H9 (cell line): ENCODE data around the gene FOXI1. TPM values are rescaled to one million over a fixed set of nuclear protein-coding genes. Genes with fewer than 3 reads are reported as not detected.

Source experiments
- DNase-seq: peaks from one replicate; pipeline ENCODE4 v3.0.0-alpha.2; 2017
- H2AFZ ChIP-seq: one replicate; pipeline ENCODE4 v1.6.1; 2013; ENCODE audit warnings: mild to moderate bottlenecking, low read length, control low read depth, moderate library complexity
- H2AK5ac ChIP-seq: 2 replicates; pipeline ENCODE4 v1.6.1; 2013; ENCODE audit warnings: low read length, control low read depth, mixed read lengths; ENCODE audit not compliant: insufficient read length
- H2BK120ac ChIP-seq: one replicate; pipeline ENCODE4 v1.6.1; 2013; ENCODE audit warnings: low read depth, mild to moderate bottlenecking, low read length, control low read depth, inconsistent platforms; ENCODE audit not compliant: poor library complexity, severe bottlenecking
- H2BK12ac ChIP-seq: 2 replicates; pipeline ENCODE4 v1.6.1; 2013; ENCODE audit warnings: low read length, control low read depth, mixed read lengths, low read depth; ENCODE audit not compliant: insufficient read length
- H2BK15ac ChIP-seq: 2 replicates; pipeline ENCODE4 v1.6.1; 2013; ENCODE audit warnings: low read depth, low read length, control low read depth
- H2BK20ac ChIP-seq: one replicate; pipeline ENCODE4 v1.6.1; 2013; ENCODE audit warnings: low read depth, mild to moderate bottlenecking, low read length, control low read depth, inconsistent platforms; ENCODE audit not compliant: poor library complexity, severe bottlenecking
- H2BK5ac ChIP-seq: 2 replicates; pipeline ENCODE4 v1.6.1; 2013; ENCODE audit warnings: low read length, control low read depth, mixed read lengths; ENCODE audit not compliant: insufficient read length
- H3K14ac ChIP-seq: 2 replicates; pipeline ENCODE4 v1.6.1; 2013; ENCODE audit warnings: low read length, control low read depth; ENCODE audit not compliant: insufficient read depth
- H3K18ac ChIP-seq: 2 replicates; pipeline ENCODE4 v1.6.1; 2013; ENCODE audit warnings: low read depth, mild to moderate bottlenecking, mixed read lengths, low read length, control low read depth; ENCODE audit not compliant: insufficient read length
- H3K23ac ChIP-seq: 2 replicates; pipeline ENCODE4 v1.6.1; 2013; ENCODE audit warnings: low read length, control low read depth, mixed read lengths, low read depth; ENCODE audit not compliant: insufficient read length
- H3K23me2 ChIP-seq: 2 replicates; pipeline ENCODE4 v1.6.1; 2013; ENCODE audit warnings: low read depth, mild to moderate bottlenecking, mixed read lengths, low read length, control low read depth; ENCODE audit not compliant: insufficient read length, poor library complexity, severe bottlenecking
- H3K27ac ChIP-seq: 2 replicates; pipeline ENCODE4 v1.5.1; 2013; ENCODE audit warnings: low read length, control low read depth, mixed read lengths, low read depth; ENCODE audit not compliant: insufficient read length
- H3K27me3 ChIP-seq: 2 replicates; pipeline ENCODE4 v1.6.1; 2013; ENCODE audit warnings: low read length, control low read depth, inconsistent platforms; ENCODE audit not compliant: insufficient read depth
- H3K4ac ChIP-seq: 2 replicates; pipeline ENCODE4 v1.6.1; 2013; ENCODE audit warnings: low read depth, mild to moderate bottlenecking, control low read depth, inconsistent platforms, low read length, moderate library complexity
- H3K4me1 ChIP-seq: 2 replicates; pipeline ENCODE4 v1.6.1; 2013; ENCODE audit warnings: low read length, control low read depth, inconsistent platforms; ENCODE audit not compliant: insufficient read depth
- H3K4me2 ChIP-seq: 2 replicates; pipeline ENCODE4 v1.6.1; 2013; ENCODE audit warnings: low read length, control low read depth, mixed read lengths; ENCODE audit not compliant: insufficient read length, insufficient read depth
- H3K56ac ChIP-seq: 2 replicates; pipeline ENCODE4 v1.6.1; 2013; ENCODE audit warnings: low read depth, mild to moderate bottlenecking, mixed read lengths, low read length, control low read depth; ENCODE audit not compliant: insufficient read length
- H3K79me1 ChIP-seq: 2 replicates; pipeline ENCODE4 v1.6.1; 2013; ENCODE audit warnings: low read depth, mild to moderate bottlenecking, moderate library complexity, low read length, control low read depth, inconsistent platforms; ENCODE audit not compliant: insufficient read depth, poor library complexity, severe bottlenecking
- H3K79me2 ChIP-seq: 2 replicates; pipeline ENCODE4 v1.6.1; 2013; ENCODE audit warnings: low read length, control low read depth, inconsistent platforms; ENCODE audit not compliant: insufficient read depth
- H3K9ac ChIP-seq: 2 replicates; pipeline ENCODE4 v1.6.1; 2013; ENCODE audit warnings: low read length, control low read depth, mixed read lengths; ENCODE audit not compliant: insufficient read length; ENCODE audit errors: extremely low read depth
- H3K9me3 ChIP-seq: one replicate; pipeline ENCODE4 v1.6.1; 2013; ENCODE audit warnings: low read depth, low read length, inconsistent platforms; ENCODE audit not compliant: control insufficient read depth
- H3T11ph ChIP-seq: one replicate; pipeline ENCODE4 v1.6.1; 2013; ENCODE audit warnings: mild to moderate bottlenecking, low read length, control low read depth, inconsistent platforms
- H4K20me1 ChIP-seq: one replicate; pipeline ENCODE4 v1.6.1; 2013; ENCODE audit not compliant: control insufficient read depth, insufficient read length, insufficient read depth
- H4K5ac ChIP-seq: 2 replicates; pipeline ENCODE4 v1.6.1; 2013; ENCODE audit warnings: low read depth, mild to moderate bottlenecking, mixed read lengths, low read length, control low read depth; ENCODE audit not compliant: insufficient read length
- H4K8ac ChIP-seq: replicated peaks from 2 replicates; pipeline ENCODE4 v1.6.1; 2013; ENCODE audit warnings: low read length, control low read depth, mixed read lengths, low read depth; ENCODE audit not compliant: insufficient read length
- H4K91ac ChIP-seq: 2 replicates; pipeline ENCODE4 v1.6.1; 2013; ENCODE audit warnings: low read depth, mild to moderate bottlenecking, moderate library complexity, mixed read lengths, low read length, control low read depth; ENCODE audit not compliant: insufficient read length
- H3K27ac Mint-ChIP-seq, 3 experiments: 2 replicates in 2 of 3; 3 replicates in 1 of 3; pipeline ENCODE4 v1.8.0; 2020 to 2021; ENCODE audit warnings: mixed read lengths in 3 of 3, mild to moderate bottlenecking in 1 of 3, moderate library complexity in 1 of 3
- H3K27me3 Mint-ChIP-seq: 2 replicates; pipeline ENCODE4 v1.8.0; 2021; ENCODE audit warnings: low read depth, mild to moderate bottlenecking, moderate library complexity, mixed read lengths
- H3K36me3 Mint-ChIP-seq, 3 experiments: 2 replicates in 2 of 3; 3 replicates in 1 of 3; pipeline ENCODE4 v1.8.0; 2020 to 2021; ENCODE audit warnings: low read depth in 3 of 3, mixed read lengths in 3 of 3; ENCODE audit not compliant: insufficient read depth in 1 of 3
- H3K4me1 Mint-ChIP-seq, 2 experiments: 2 replicates each; pipeline ENCODE4 v1.8.0; 2020; ENCODE audit warnings: mixed read lengths in 2 of 2
- H3K4me3 Mint-ChIP-seq, 2 experiments: 2 replicates in 1 of 2; 3 replicates in 1 of 2; pipeline ENCODE4 v1.8.0; 2020 to 2021; ENCODE audit warnings: mild to moderate bottlenecking in 2 of 2, mixed read lengths in 2 of 2, moderate library complexity in 1 of 2
- H3K9me3 Mint-ChIP-seq, 2 experiments: 2 replicates in 1 of 2; 3 replicates in 1 of 2; pipeline ENCODE4 v1.8.0; 2020; ENCODE audit warnings: mild to moderate bottlenecking in 2 of 2, mixed read lengths in 2 of 2, moderate library complexity in 1 of 2
- CTCF ChIP-seq: fragments of 200-600 bp; sonication (generic); conservative IDR thresholded peaks from 3 replicates; pipeline ENCODE4 v1.8.0; 2021; ENCODE audit warnings: antibody characterized with exemption, mild to moderate bottlenecking
- WGBS: extraction: QIAGEN DNeasy Blood & Tissue Kit; methylation state at CpG from one replicate; pipeline ENCODE4 v1.1.7; 2013; ENCODE audit warnings: missing lambda C conversion rate, low lambda C conversion rate, mixed read lengths; ENCODE audit not compliant: insufficient read length; ENCODE audit errors: extremely low coverage; 5-methylcytosine and 5-hydroxymethylcytosine counted together
- total RNA-seq: library from RNA; stranded (reverse); gene quantifications from 2 replicates; pipeline ENCODE4 v1.2.1, GENCODE V29; 2021

The FOXI1 gene
- total RNA-seq, 1 experiment from 2014 or later: not detected

DNA sequence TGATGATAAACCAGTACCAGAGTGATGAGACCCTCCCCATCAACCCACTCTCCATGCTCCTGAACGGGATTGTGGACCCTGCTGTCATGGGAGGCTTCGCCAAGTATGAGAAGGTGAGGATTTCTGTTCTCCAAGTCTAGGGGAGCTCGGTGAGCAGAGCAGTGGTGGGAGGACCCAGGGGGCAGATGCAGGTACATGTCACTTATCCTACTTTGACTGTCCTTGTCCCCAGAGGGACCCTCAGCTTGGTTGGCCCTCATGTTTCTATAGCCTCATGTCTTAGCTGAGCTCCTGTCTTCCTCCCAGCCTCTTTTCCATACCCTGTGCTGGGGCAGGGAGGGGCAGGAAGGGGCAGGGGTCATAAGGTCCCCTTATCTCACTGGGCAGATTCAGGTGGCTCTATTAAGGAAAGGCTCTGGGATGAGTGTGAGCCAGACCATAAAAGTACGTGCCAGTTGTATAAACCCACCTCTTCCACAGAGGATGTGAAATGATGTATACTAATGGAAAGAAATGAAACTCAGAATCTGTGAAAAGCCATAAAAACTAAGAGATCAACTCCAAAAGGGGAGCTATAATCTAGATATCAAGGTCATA lies 38.0 kb upstream of the FOXI1 start:
- H3K27ac ChIP-seq: no peak overlapping the region
- H3K23me2 ChIP-seq: no peaks in the 10 kb centered on the region
- H2BK120ac ChIP-seq: no peak overlapping the region
- no peak overlapping the region for H3K18ac ChIP-seq
- no peak overlapping the region for H3K56ac ChIP-seq
- H3K79me1 ChIP-seq: no peaks in the 10 kb centered on the region
- no peak overlapping the region for H3K23ac ChIP-seq
- TF ChIP-seq CTCF: no peak
- H2BK12ac ChIP-seq: no peak overlapping the region
- H2BK5ac ChIP-seq: no peak overlapping the region
- DNase-seq: no peak
- Mint-ChIP-seq H3K36me3 (no peaks in the 10 kb centered on the region), H3K9me3 (no peaks in the 10 kb centered on the region), H3K27ac (no peak overlapping the region), H3K27me3 (no peaks in the 10 kb centered on the region), H3K4me1 (peaks cover 18 to 23% of the 10 kb centered on the region in 2 experiments), H3K4me3 (no peak overlapping the region)
- H3K9ac ChIP-seq: no peak overlapping the region
- no peaks in the 10 kb centered on the region for H4K20me1 ChIP-seq
- no peak overlapping the region for H4K91ac ChIP-seq
- H3K79me2 ChIP-seq: no peaks in the 10 kb centered on the region
- H2BK15ac ChIP-seq: no peak overlapping the region
- H3T11ph ChIP-seq: no peak overlapping the region
- H4K8ac ChIP-seq: no peak overlapping the region
- H3K4ac ChIP-seq: no peak overlapping the region
- no CpG with 5 or more reads among the region's 4 CpGs for WGBS
- H3K4me1 ChIP-seq: no peaks in the 10 kb centered on the region; the same call in 1 of the 2 replicates
- no peak overlapping the region for H4K5ac ChIP-seq
- no peak overlapping the region for H3K14ac ChIP-seq
- H2AK5ac ChIP-seq: no peak overlapping the region
- H3K9me3 ChIP-seq: no peaks in the 10 kb centered on the region
- H3K27me3 ChIP-seq: no peaks in the 10 kb centered on the region
- H2AFZ ChIP-seq: no peak overlapping the region
- H3K4me2 ChIP-seq: no peak overlapping the region
- H2BK20ac ChIP-seq: no peak overlapping the region
